ENCODE results near the gene IFT81. TPM values are rescaled to one million over a fixed set of nuclear protein-coding genes. Genes with fewer than 3 reads are reported as not detected.
A peak's percentile ranks its signal among the peaks of the same experiment; 100 is the strongest.

IFT81 gene
- polyA plus RNA-seq, 1 of the 3 experiments (the other 2 are of a cell fraction) = 7.9 TPM

- no peaks in the 10 kb centered on the region for H3K9me3 ChIP-seq
- no peak overlapping the region for H3K4me3 ChIP-seq (ENCODE audit: low read depth in 2 of 2, low read length in 1 of 2)
- no peaks in the 10 kb centered on the region for H4K20me1 ChIP-seq (ENCODE audit: insufficient read depth)
- H3K27ac ChIP-seq (ENCODE audit: low read depth in 2 of 2, low read length in 1 of 2) = no peak overlapping the region
- H3K4me2 ChIP-seq = no peak overlapping the region
- no peaks in the 10 kb centered on the region for H3K27me3 ChIP-seq (ENCODE audit: insufficient read depth)
- CTCF ChIA-PET = interaction anchor here (0.8 kb wide), 1 partner anchor 256 kb away, joined by 3 read pairs; no protein-coding TSS in a partner anchor
- POLR2A ChIA-PET = no interaction called here
- H3K79me2 ChIP-seq (ENCODE audit: insufficient read depth) = no peaks in the 10 kb centered on the region
- TF ChIP-seq NFIC (IDR thresholded peaks at IDR 0.05; ENCODE audit: borderline replicate concordance) = no peak
- TF ChIP-seq TAF1 (IDR thresholded peaks at IDR 0.05; ENCODE audit: borderline replicate concordance, low read depth, low read length) = no peak
- no peak for TF ChIP-seq EP300 (IDR thresholded peaks at IDR 0.05; ENCODE audit: borderline replicate concordance in 1 of 2, low read depth in 1 of 2, low read length in 1 of 2)
- no peak for TF ChIP-seq TCF12 (IDR thresholded peaks at IDR 0.05)
- no peak for TF ChIP-seq RFX5 (IDR thresholded peaks at IDR 0.05; ENCODE audit: low read length)
- no peak for TF ChIP-seq YY1 (IDR thresholded peaks at IDR 0.05; ENCODE audit: low read depth)
- no peak for TF ChIP-seq ZBTB33 (IDR thresholded peaks at IDR 0.05; ENCODE audit: borderline replicate concordance, low read depth)
- no peak overlapping the region for H3K9ac ChIP-seq
- H3K36me3 ChIP-seq (replicated peaks in 1 of 2; ENCODE audit: control insufficient read depth in 1 of 2, insufficient read depth in 2 of 2, low read length in 1 of 2) = peaks cover 8 to 13% of the 10 kb centered on the region in 2 experiments
- H3K4me1 ChIP-seq (ENCODE audit: control insufficient read depth in 1 of 2, insufficient read depth in 2 of 2, low read depth in 1 of 2, low read length in 1 of 2) = peaks cover 4 to 14% of the 10 kb centered on the region in 2 experiments; a peak in 3 of 4 replicates
- peaks cover 27% of the 10 kb centered on the region for H3F3A ChIP-seq (replicated peaks; ENCODE audit: insufficient read depth)
- no peak for DNase-seq
- H2AFZ ChIP-seq (ENCODE audit: low read depth) = no peak overlapping the region
- no peaks in the 10 kb centered on the region for H3K9me2 ChIP-seq
- 89% methylated on average over 4 of the region's 4 CpGs for WGBS (ENCODE audit: low lambda C conversion rate)
Measured at GRCh38 chr12:110175201-110175600, 51.0 kb downstream of the IFT81 start.

GRCh38 chr12:110176745-110177144 is 52.6 kb downstream of the IFT81 start:
- Histone ChIP-seq H3F3A (replicated peaks; ENCODE audit: insufficient read depth) (peaks cover 36% of the 10 kb centered on the region), H3K4me1 (ENCODE audit: control insufficient read depth in 1 of 2, insufficient read depth in 2 of 2, low read depth in 1 of 2, low read length in 1 of 2) (peaks cover 4 to 22% of the 10 kb centered on the region in 2 experiments; a peak in 3 of 4 replicates), H3K9me2 (no peaks in the 10 kb centered on the region), H3K27ac (ENCODE audit: low read depth in 2 of 2, low read length in 1 of 2) (peak overlapping the region; percentile 7 to 53; a peak in 2 of 4 replicates), H3K79me2 (ENCODE audit: insufficient read depth) (no peaks in the 10 kb centered on the region), H4K20me1 (ENCODE audit: insufficient read depth) (no peaks in the 10 kb centered on the region), H3K4me3 (ENCODE audit: low read depth in 2 of 2, low read length in 1 of 2) (no peak overlapping the region), H3K4me2 (no peak overlapping the region), H3K9me3 (no peaks in the 10 kb centered on the region), H3K27me3 (ENCODE audit: insufficient read depth) (no peaks in the 10 kb centered on the region), H3K9ac (no peak overlapping the region), H3K36me3 (replicated peaks in 1 of 2; ENCODE audit: control insufficient read depth in 1 of 2, insufficient read depth in 2 of 2, low read length in 1 of 2) (peaks cover under 1 to 3% of the 10 kb centered on the region in 2 experiments), H2AFZ (ENCODE audit: low read depth) (no peak overlapping the region)
- WGBS (ENCODE audit: low lambda C conversion rate) = 76% methylated on average over 1 of the region's 1 CpG
- ChIA-PET CTCF (no interaction called here), POLR2A (no interaction called here)
- peak; percentile 38 for DNase-seq
- no peak for TF ChIP-seq JUND (IDR thresholded peaks at IDR 0.05)
- peak; percentile 43; the same call in 1 of the 2 replicates for TF ChIP-seq NFIC (IDR thresholded peaks at IDR 0.05; ENCODE audit: borderline replicate concordance)
- no peak for TF ChIP-seq EP300 (IDR thresholded peaks at IDR 0.05; ENCODE audit: borderline replicate concordance in 1 of 2, low read depth in 1 of 2, low read length in 1 of 2)
- no peak for TF ChIP-seq SMC3 (IDR thresholded peaks at IDR 0.05; ENCODE audit: low read depth, low read length)
- TF ChIP-seq NRF1 (IDR thresholded peaks at IDR 0.05; ENCODE audit: low read depth, low read length) = no peak

- no peak for DNase-seq
- ChIA-PET POLR2A (no interaction called here), CTCF (interaction anchor here (0.6 to 1.5 kb wide), 3 partner anchors 67 to 252 kb away, joined by 3 to 4 read pairs (median 4); no protein-coding TSS in a partner anchor)
Measured at GRCh38 chr12:110179291-110179690, 55.1 kb downstream of the IFT81 start.

More at GRCh38 chr12:110179291-110179690, 55.1 kb downstream of the IFT81 start:
- Histone ChIP-seq H3K9me3 (no peaks in the 10 kb centered on the region), H3K9me2 (no peaks in the 10 kb centered on the region), H3K4me2 (no peak overlapping the region), H2AFZ (ENCODE audit: low read depth) (no peak overlapping the region), H3K4me1 (ENCODE audit: control insufficient read depth in 1 of 2, insufficient read depth in 2 of 2, low read depth in 1 of 2, low read length in 1 of 2) (peaks cover 4 to 22% of the 10 kb centered on the region in 2 experiments; a peak in 3 of 4 replicates), H3F3A (replicated peaks; ENCODE audit: insufficient read depth) (peaks cover 36% of the 10 kb centered on the region), H3K9ac (no peak overlapping the region), H3K27ac (ENCODE audit: low read depth in 2 of 2, low read length in 1 of 2) (peak overlapping the region in 1 of 2 experiments; percentile 35; a peak in 1 of 4 replicates), H3K27me3 (ENCODE audit: insufficient read depth) (no peaks in the 10 kb centered on the region), H3K79me2 (ENCODE audit: insufficient read depth) (no peaks in the 10 kb centered on the region), H3K4me3 (ENCODE audit: low read depth in 2 of 2, low read length in 1 of 2) (no peak overlapping the region), H4K20me1 (ENCODE audit: insufficient read depth) (no peaks in the 10 kb centered on the region), H3K36me3 (replicated peaks in 1 of 2; ENCODE audit: control insufficient read depth in 1 of 2, insufficient read depth in 2 of 2, low read length in 1 of 2) (peaks cover 16 to 21% of the 10 kb centered on the region in 2 experiments)
- WGBS (ENCODE audit: low lambda C conversion rate) = 59% methylated on average over 3 of the region's 3 CpGs
- TF ChIP-seq TCF12 (IDR thresholded peaks at IDR 0.05) (0 out of 2 replicates have a peak, but pooled peaks have one; percentile 11), FOXM1 (IDR thresholded peaks at IDR 0.05; ENCODE audit: low read depth) (no peak), SMC3 (IDR thresholded peaks at IDR 0.05; ENCODE audit: low read depth, low read length) (no peak), ZBTB33 (IDR thresholded peaks at IDR 0.05; ENCODE audit: borderline replicate concordance, low read depth) (no peak), FOSL2 (IDR thresholded peaks at IDR 0.05; ENCODE audit: borderline replicate concordance, low read depth) (peak; percentile 74), JUND (IDR thresholded peaks at IDR 0.05) (peak; percentile 50)
